Activated naive CD8-positive, alpha-beta T cell treated with anti-CD3 and anti-CD28 coated beads, Interleukin-2, amount 10 ng/mL, durations not matched to agents 7 days and 5 days (primary cell): ENCODE results near the gene C16orf78. TPM values are rescaled to one million over a fixed set of nuclear protein-coding genes. Genes with fewer than 3 reads are reported as not detected.

Source experiments
- ATAC-seq: fragments of 150-1000 bp; cut with Tn5 transposase; one replicate; pipeline ENCODE4 v1.10.0; 2021; ENCODE audit warnings: low read depth, moderate library complexity
- POLR2A ChIA-PET: fragments of 350-600 bp; sonication (Branson Sonifier 250); formaldehyde crosslinking; loops from one replicate; lab custom pipeline; 2021; ENCODE audit warnings: antibody characterized with exemption; lab: Charles Lee
- DNase-seq: peaks from one replicate; pipeline ENCODE4 v3.0.0; 2021
- H3K27ac Mint-ChIP-seq: one replicate; pipeline ENCODE4 v1.8.0; 2022; ENCODE audit warnings: mild to moderate bottlenecking, mixed read lengths
- H3K27me3 Mint-ChIP-seq: one replicate; pipeline ENCODE4 v1.8.0; 2022; ENCODE audit warnings: mild to moderate bottlenecking, moderate library complexity, mixed read lengths
- H3K36me3 Mint-ChIP-seq: one replicate; pipeline ENCODE4 v1.8.0; 2021; ENCODE audit warnings: mild to moderate bottlenecking, mixed read lengths
- H3K4me1 Mint-ChIP-seq: one replicate; pipeline ENCODE4 v1.8.0; 2021; ENCODE audit warnings: mixed read lengths
- H3K4me3 Mint-ChIP-seq: one replicate; pipeline ENCODE4 v1.8.0; 2022; ENCODE audit warnings: mild to moderate bottlenecking, moderate library complexity, mixed read lengths
- H3K9me3 Mint-ChIP-seq: one replicate; pipeline ENCODE4 v1.8.0; 2021; ENCODE audit warnings: mixed read lengths
- total RNA-seq, 2 experiments: library from RNA; stranded (reverse); gene quantifications; one replicate each; pipeline ENCODE4 v1.2.3, GENCODE V29; 2021

C16orf78 gene
- total RNA-seq, 2 experiments from 2014 or later: not detected

- H3K4me1 Mint-ChIP-seq: no peaks in the 10 kb centered on the region
- H3K9me3 Mint-ChIP-seq: no peaks in the 10 kb centered on the region
- H3K27me3 Mint-ChIP-seq: peaks cover 7% of the 10 kb centered on the region
- H3K4me3 Mint-ChIP-seq: no peak overlapping the region
- no peaks in the 10 kb centered on the region for H3K36me3 Mint-ChIP-seq
- DNase-seq (no peak), ATAC-seq (no peak)
- POLR2A ChIA-PET: no interaction called here
- no peak overlapping the region for H3K27ac Mint-ChIP-seq
These were observed 31.0 kb upstream of the C16orf78 start for GRCh38 chr16:49342336-49343265.

DNA sequence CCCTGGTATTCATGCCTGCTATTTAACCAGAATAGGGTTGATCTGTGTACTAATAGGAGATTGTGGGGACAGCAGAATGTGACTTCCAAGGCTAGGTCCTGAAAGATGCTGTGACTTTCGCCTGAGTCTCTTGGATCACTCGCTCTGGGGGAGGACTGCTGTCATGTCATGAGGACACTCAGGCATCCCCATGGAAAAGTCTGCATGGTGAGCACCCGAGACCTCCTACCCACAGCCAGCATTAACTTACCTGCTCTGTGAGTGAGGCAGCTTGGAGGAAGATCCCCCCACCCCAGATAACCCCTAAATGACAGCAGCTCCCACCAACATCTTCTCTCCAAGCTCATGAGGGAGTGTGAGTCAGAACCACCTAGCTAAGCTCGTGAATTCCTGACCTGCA, 30.3 kb upstream of the C16orf78 start:
- POLR2A ChIA-PET: no interaction called here
- ATAC-seq (no peak), DNase-seq (no peak)
- H3K4me3 Mint-ChIP-seq: no peak overlapping the region
- no peaks in the 10 kb centered on the region for H3K9me3 Mint-ChIP-seq
- H3K27ac Mint-ChIP-seq: no peak overlapping the region
- peaks cover 4% of the 10 kb centered on the region for H3K27me3 Mint-ChIP-seq
- no peaks in the 10 kb centered on the region for H3K4me1 Mint-ChIP-seq
- no peaks in the 10 kb centered on the region for H3K36me3 Mint-ChIP-seq

- no peak overlapping the region for H3K4me3 Mint-ChIP-seq
- ATAC-seq (no peak), DNase-seq (no peak)
- H3K4me1 Mint-ChIP-seq: no peaks in the 10 kb centered on the region
- H3K27me3 Mint-ChIP-seq: no peaks in the 10 kb centered on the region
- no peak overlapping the region for H3K27ac Mint-ChIP-seq
- no peaks in the 10 kb centered on the region for H3K9me3 Mint-ChIP-seq
- POLR2A ChIA-PET: no interaction called here
- no peaks in the 10 kb centered on the region for H3K36me3 Mint-ChIP-seq
These were observed 29.2 kb upstream of the C16orf78 start for GRCh38 chr16:49344401-49344800.

DNA sequence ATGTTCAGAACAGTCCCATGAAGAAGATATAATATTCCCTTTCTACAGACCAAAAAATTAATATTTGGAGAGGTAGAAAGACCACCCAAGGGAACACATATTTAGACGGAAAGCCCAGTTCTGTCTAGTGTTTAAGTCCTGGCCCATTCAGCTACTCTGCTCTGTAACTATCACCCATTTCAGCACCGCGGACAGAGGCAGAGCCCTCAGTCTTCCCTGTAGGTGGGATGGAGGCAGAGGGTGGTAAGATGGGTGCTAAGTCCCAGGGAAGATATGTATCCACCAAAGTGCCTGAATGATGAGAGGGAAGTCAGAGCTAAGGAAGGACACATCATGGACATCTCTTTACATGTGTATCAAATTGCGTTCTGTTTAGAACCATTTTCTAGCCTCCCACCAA, 27.8 kb upstream of the C16orf78 start:
- no peak overlapping the region for H3K27ac Mint-ChIP-seq
- POLR2A ChIA-PET: no interaction called here
- no peak overlapping the region for H3K4me3 Mint-ChIP-seq
- H3K4me1 Mint-ChIP-seq: no peaks in the 10 kb centered on the region
- no peaks in the 10 kb centered on the region for H3K27me3 Mint-ChIP-seq
- ATAC-seq (no peak), DNase-seq (no peak)
- H3K36me3 Mint-ChIP-seq: no peaks in the 10 kb centered on the region
- H3K9me3 Mint-ChIP-seq: no peaks in the 10 kb centered on the region

- H3K36me3 Mint-ChIP-seq: no peaks in the 10 kb centered on the region
- no peak overlapping the region for H3K4me3 Mint-ChIP-seq
- POLR2A ChIA-PET: no interaction called here
- DNase-seq (no peak), ATAC-seq (no peak)
- no peaks in the 10 kb centered on the region for H3K4me1 Mint-ChIP-seq
- H3K9me3 Mint-ChIP-seq: no peaks in the 10 kb centered on the region
- H3K27me3 Mint-ChIP-seq: no peaks in the 10 kb centered on the region
- H3K27ac Mint-ChIP-seq: no peak overlapping the region
These were observed 27.1 kb upstream of the C16orf78 start for GRCh38 chr16:49346459-49346858.

GRCh38 chr16:49347476-49347875, 26.1 kb upstream of the C16orf78 start:
- POLR2A ChIA-PET: no interaction called here
- ATAC-seq: no peak
- H3K4me1 Mint-ChIP-seq: no peaks in the 10 kb centered on the region

GRCh38 chr16:49348408-49349176, 25.0 kb upstream of the C16orf78 start:
- Mint-ChIP-seq H3K4me3 (no peak overlapping the region), H3K9me3 (no peaks in the 10 kb centered on the region), H3K27me3 (peaks cover 6% of the 10 kb centered on the region), H3K36me3 (no peaks in the 10 kb centered on the region), H3K4me1 (no peaks in the 10 kb centered on the region), H3K27ac (no peak overlapping the region)
- POLR2A ChIA-PET: no interaction called here
- ATAC-seq (no peak), DNase-seq (no peak)

More at GRCh38 chr16:49347476-49347875, 26.1 kb upstream of the C16orf78 start:
- H3K9me3 Mint-ChIP-seq: no peaks in the 10 kb centered on the region
- DNase-seq: no peak
- no peaks in the 10 kb centered on the region for H3K36me3 Mint-ChIP-seq
- H3K27ac Mint-ChIP-seq: no peak overlapping the region
- peaks cover 2% of the 10 kb centered on the region for H3K27me3 Mint-ChIP-seq
- no peak overlapping the region for H3K4me3 Mint-ChIP-seq

GRCh38 chr16:49349446-49350168, 24.0 kb upstream of the C16orf78 start:
- H3K36me3 Mint-ChIP-seq: no peaks in the 10 kb centered on the region
- no peak overlapping the region for H3K4me3 Mint-ChIP-seq
- no peak overlapping the region for H3K27ac Mint-ChIP-seq
- no peaks in the 10 kb centered on the region for H3K4me1 Mint-ChIP-seq
- POLR2A ChIA-PET: no interaction called here
- H3K9me3 Mint-ChIP-seq: no peaks in the 10 kb centered on the region
- H3K27me3 Mint-ChIP-seq: peaks cover 8% of the 10 kb centered on the region
- DNase-seq (no peak), ATAC-seq (no peak)

- H3K27me3 Mint-ChIP-seq: peaks cover 8% of the 10 kb centered on the region
- no peak overlapping the region for H3K27ac Mint-ChIP-seq
- POLR2A ChIA-PET: no interaction called here
- H3K9me3 Mint-ChIP-seq: no peaks in the 10 kb centered on the region
- DNase-seq (peak; percentile 65), ATAC-seq (peak; percentile 36)
- H3K36me3 Mint-ChIP-seq: no peaks in the 10 kb centered on the region
- H3K4me3 Mint-ChIP-seq: no peak overlapping the region
- no peaks in the 10 kb centered on the region for H3K4me1 Mint-ChIP-seq
These were observed 23.1 kb upstream of the C16orf78 start for GRCh38 chr16:49350265-49351095.

DNA sequence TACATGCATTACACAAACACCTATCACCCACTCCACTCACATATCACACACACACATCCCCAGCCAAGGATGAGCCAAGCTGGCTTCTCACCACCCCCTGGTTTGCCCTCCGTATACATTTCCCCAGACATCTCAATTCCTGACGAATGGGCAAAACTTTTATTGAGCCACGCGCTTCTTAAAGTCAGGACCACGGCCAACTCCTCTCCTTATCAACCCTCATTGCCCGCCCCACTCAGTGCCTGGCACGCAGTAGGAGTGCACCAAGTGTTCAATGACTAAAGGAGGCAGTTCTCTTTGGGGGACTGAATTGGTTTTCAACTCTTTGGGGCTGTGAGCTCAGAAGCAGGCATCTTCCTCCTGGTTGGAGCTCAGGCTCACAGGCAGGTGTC, 22.5 kb upstream of the C16orf78 start:
- Mint-ChIP-seq H3K4me3 (no peak overlapping the region), H3K4me1 (no peaks in the 10 kb centered on the region), H3K36me3 (no peaks in the 10 kb centered on the region), H3K27me3 (peaks cover 8% of the 10 kb centered on the region), H3K9me3 (no peaks in the 10 kb centered on the region), H3K27ac (no peak overlapping the region)
- ATAC-seq (no peak), DNase-seq (no peak)
- POLR2A ChIA-PET: no interaction called here

- no peak for ATAC-seq
- H3K4me3 Mint-ChIP-seq: no peak overlapping the region
- DNase-seq: no peak
- no peaks in the 10 kb centered on the region for H3K9me3 Mint-ChIP-seq
- POLR2A ChIA-PET: no interaction called here
- no peaks in the 10 kb centered on the region for H3K36me3 Mint-ChIP-seq
- H3K27me3 Mint-ChIP-seq: peaks cover 8% of the 10 kb centered on the region
- no peaks in the 10 kb centered on the region for H3K4me1 Mint-ChIP-seq
- H3K27ac Mint-ChIP-seq: no peak overlapping the region
These were observed 20.7 kb upstream of the C16orf78 start for GRCh38 chr16:49352892-49353291.

DNA sequence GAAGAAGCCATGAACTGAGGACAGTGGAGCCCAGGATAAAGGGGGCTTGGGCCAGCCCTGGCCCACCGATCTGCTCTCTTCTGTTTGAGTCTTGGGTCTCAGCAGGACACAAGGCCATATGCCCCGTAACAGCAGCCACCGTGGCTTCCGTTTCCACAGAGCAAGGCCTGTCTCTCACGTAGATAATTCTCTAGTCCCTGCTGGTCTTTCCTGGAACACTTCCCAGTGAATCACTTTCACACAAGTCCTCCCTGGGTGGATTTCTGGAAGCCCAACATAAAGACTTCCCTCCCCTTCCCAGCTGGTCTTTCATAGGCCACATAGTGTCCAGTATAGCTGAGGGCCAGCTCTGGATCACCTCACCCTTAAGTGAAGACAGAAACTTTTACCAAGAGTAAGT, 19.9 kb upstream of the C16orf78 start:
- POLR2A ChIA-PET: interaction anchor here (0.7 kb wide), 1 partner anchor 675 kb away, joined by 3 read pairs; no protein-coding TSS in a partner anchor
- Mint-ChIP-seq H3K4me1 (no peaks in the 10 kb centered on the region), H3K27ac (no peak overlapping the region), H3K36me3 (no peaks in the 10 kb centered on the region), H3K27me3 (peaks cover 8% of the 10 kb centered on the region), H3K4me3 (no peak overlapping the region), H3K9me3 (no peaks in the 10 kb centered on the region)
- DNase-seq: no peak
- ATAC-seq: no peak
